Breast epithelium (tissue), 4 donors: ENCODE measurements around the gene PCSK5. TPM values are rescaled to one million over a fixed set of nuclear protein-coding genes. Genes with fewer than 3 reads are reported as not detected.

Source experiments
- DNase-seq, 2 donors: peaks; one replicate each; pipeline ENCODE4 v3.0.0-alpha.2; 2019; ENCODE audit warnings: low spot score in 2 of 2
- H3K27ac ChIP-seq, 2 donors: fragments of 200-600 bp; sonication (generic) in 1 of 2; one replicate each; pipeline ENCODE4 v1.5.1; 2016 to 2019; ENCODE audit warnings: mild to moderate bottlenecking in 1 of 2
- H3K27me3 ChIP-seq, 2 donors: fragments of 200-600 bp; sonication (generic) in 1 of 2; one replicate each; pipeline versions ENCODE4 v1.5.1 to v1.6.0; 2017 to 2019; ENCODE audit warnings: control low read depth in 1 of 2, mild to moderate bottlenecking in 1 of 2
- H3K36me3 ChIP-seq: fragments of 200-600 bp; one replicate; pipeline ENCODE4 v1.5.1; 2019
- H3K4me1 ChIP-seq, 2 donors: fragments of 200-600 bp; sonication (generic); one replicate each; pipeline ENCODE4 v1.5.1; 2016 to 2019; ENCODE audit warnings: control low read depth in 1 of 2
- H3K4me3 ChIP-seq, 3 donors: fragments of 200-600 bp; sonication (generic); 1 replicate in 2 of 3; 2 replicates in 1 of 3; pipeline ENCODE4 v1.5.1; 2016 to 2019; ENCODE audit warnings: mild to moderate bottlenecking in 3 of 3, moderate library complexity in 2 of 3
- H3K9me3 ChIP-seq, 2 donors: fragments of 200-600 bp; sonication (generic) in 1 of 2; one replicate each; pipeline ENCODE4 v1.5.1; 2016 to 2019; ENCODE audit warnings: control low read depth in 1 of 2
- POLR2A ChIP-seq: fragments of 450-650 bp; IDR thresholded peaks from one replicate; pipeline ENCODE4 v1.6.1; 2016; ENCODE audit warnings: antibody characterized with exemption, mild to moderate bottlenecking, moderate library complexity
- POLR2AphosphoS5 ChIP-seq, 3 donors: sonication (generic); formaldehyde crosslinking; IDR thresholded peaks; one replicate each; pipeline ENCODE4 v1.6.1; 2017; ENCODE audit warnings: antibody characterized with exemption in 3 of 3
- intact Hi-C: fragments of 100-400 bp; cut with DNase I; formaldehyde crosslinking; loops from one replicate; pipeline ENCODE4 v1.15.1; 2023; ENCODE audit warnings: low total_unique reads
- total RNA-seq, 3 donors: library from RNA; depleted of rRNA; stranded (reverse); fragments of >200 nt; gene quantifications; one replicate each; pipeline ENCODE4 v1.1.0, GENCODE V29; 2016
- TF ChIP-seq, protein P1 (sequence below), 3 donors: fragments of 450-650 bp; IDR thresholded peaks; one replicate each; pipeline ENCODE4 v1.5.1; 2016 to 2017; ENCODE audit warnings: antibody characterized with exemption in 3 of 3, mild to moderate bottlenecking in 3 of 3, moderate library complexity in 3 of 3

PCSK5 gene
- total RNA-seq, 3 donors from 2014 or later: 12.7 to 21.0 (median 19.0) TPM

- TF ChIP-seq POLR2AphosphoS5 (IDR thresholded peaks at IDR 0.05) (no peak), POLR2A (no peak)
- TF ChIP-seq, protein P1, sequence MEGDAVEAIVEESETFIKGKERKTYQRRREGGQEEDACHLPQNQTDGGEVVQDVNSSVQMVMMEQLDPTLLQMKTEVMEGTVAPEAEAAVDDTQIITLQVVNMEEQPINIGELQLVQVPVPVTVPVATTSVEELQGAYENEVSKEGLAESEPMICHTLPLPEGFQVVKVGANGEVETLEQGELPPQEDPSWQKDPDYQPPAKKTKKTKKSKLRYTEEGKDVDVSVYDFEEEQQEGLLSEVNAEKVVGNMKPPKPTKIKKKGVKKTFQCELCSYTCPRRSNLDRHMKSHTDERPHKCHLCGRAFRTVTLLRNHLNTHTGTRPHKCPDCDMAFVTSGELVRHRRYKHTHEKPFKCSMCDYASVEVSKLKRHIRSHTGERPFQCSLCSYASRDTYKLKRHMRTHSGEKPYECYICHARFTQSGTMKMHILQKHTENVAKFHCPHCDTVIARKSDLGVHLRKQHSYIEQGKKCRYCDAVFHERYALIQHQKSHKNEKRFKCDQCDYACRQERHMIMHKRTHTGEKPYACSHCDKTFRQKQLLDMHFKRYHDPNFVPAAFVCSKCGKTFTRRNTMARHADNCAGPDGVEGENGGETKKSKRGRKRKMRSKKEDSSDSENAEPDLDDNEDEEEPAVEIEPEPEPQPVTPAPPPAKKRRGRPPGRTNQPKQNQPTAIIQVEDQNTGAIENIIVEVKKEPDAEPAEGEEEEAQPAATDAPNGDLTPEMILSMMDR (IDR thresholded peaks at IDR 0.05): no peak
- Histone ChIP-seq H3K4me3 (no peak overlapping the region), H3K27ac (no peak overlapping the region), H3K4me1 (no peaks in the 10 kb centered on the region), H3K9me3 (no peaks in the 10 kb centered on the region), H3K36me3 (no peaks in the 10 kb centered on the region), H3K27me3 (no peaks in the 10 kb centered on the region)
- no peak for DNase-seq
- intact Hi-C loops: no loop called here
These were observed 513.9 kb downstream of the PCSK5 start for GRCh38 chr9:76404401-76404800.

DNA sequence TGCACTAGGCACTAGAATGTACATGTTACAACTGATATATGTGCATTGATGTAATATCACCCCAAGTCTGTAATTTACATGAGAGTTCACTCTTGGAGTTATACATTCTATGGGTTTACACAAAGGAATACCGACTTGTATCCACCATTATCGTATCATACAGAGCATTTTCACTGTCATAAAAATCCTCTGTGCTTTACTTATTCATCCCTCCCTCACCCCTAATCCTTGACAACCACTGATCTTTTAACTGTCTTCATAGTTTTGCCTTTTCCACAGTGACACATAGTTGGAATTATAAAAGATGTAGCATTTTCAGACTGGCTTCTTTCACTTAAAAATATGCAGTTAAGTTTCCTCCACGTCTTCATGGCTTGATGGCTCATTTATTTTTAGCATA lies 514.9 kb downstream of the PCSK5 start:
- TF ChIP-seq, protein P1 (IDR thresholded peaks at IDR 0.05): no peak
- TF ChIP-seq POLR2A (no peak), POLR2AphosphoS5 (IDR thresholded peaks at IDR 0.05) (no peak)
- Histone ChIP-seq H3K4me3 (no peak overlapping the region), H3K27ac (no peak overlapping the region), H3K36me3 (no peaks in the 10 kb centered on the region), H3K27me3 (no peaks in the 10 kb centered on the region), H3K9me3 (no peaks in the 10 kb centered on the region), H3K4me1 (no peaks in the 10 kb centered on the region)
- intact Hi-C loops: no loop called here
- DNase-seq: no peak

DNA sequence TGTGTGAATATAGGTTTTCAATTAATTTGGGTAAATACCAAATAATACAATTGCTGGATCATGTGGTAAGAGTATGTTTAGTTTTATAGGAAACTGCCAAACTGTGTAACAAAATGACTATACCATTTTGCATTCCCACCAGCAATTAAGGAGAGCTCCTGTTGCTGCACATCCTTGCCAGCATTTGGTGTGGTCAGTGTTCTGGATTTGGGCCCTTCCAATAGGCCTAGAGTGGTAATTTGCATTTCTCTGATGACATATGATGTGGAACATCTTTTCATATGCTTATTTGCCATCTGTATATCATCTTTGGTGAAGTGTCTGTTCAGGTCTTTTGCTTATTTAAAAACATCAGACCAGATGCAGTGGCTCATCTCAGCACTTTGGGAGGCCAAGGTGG lies 515.4 kb downstream of the PCSK5 start:
- no peaks in the 10 kb centered on the region for H3K4me1 ChIP-seq
- no peak overlapping the region for H3K4me3 ChIP-seq
- intact Hi-C loops: no loop called here
- TF ChIP-seq, protein P1 (IDR thresholded peaks at IDR 0.05): no peak
- TF ChIP-seq POLR2A: no peak
- no peak for TF ChIP-seq POLR2AphosphoS5 (IDR thresholded peaks at IDR 0.05)
- no peak overlapping the region for H3K27ac ChIP-seq
- H3K36me3 ChIP-seq: no peaks in the 10 kb centered on the region
- no peaks in the 10 kb centered on the region for H3K27me3 ChIP-seq
- DNase-seq: no peak
- H3K9me3 ChIP-seq: no peaks in the 10 kb centered on the region
